Limb (tissue), 2 donors: ENCODE results near the gene LPAR6.
"Not testable (repeated sequence)": the region's sequence is repeated elsewhere in the genome, so short reads cannot be mapped to it uniquely, and the experiment has no call there.

Source experiments
- DNase-seq, 2 donors: peaks; one replicate each; pipeline ENCODE4 v3.0.0-alpha.2; 2016; ENCODE audit errors: extremely low spot score in 2 of 2

LPAR6 gene, protein sequence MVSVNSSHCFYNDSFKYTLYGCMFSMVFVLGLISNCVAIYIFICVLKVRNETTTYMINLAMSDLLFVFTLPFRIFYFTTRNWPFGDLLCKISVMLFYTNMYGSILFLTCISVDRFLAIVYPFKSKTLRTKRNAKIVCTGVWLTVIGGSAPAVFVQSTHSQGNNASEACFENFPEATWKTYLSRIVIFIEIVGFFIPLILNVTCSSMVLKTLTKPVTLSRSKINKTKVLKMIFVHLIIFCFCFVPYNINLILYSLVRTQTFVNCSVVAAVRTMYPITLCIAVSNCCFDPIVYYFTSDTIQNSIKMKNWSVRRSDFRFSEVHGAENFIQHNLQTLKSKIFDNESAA

DNA sequence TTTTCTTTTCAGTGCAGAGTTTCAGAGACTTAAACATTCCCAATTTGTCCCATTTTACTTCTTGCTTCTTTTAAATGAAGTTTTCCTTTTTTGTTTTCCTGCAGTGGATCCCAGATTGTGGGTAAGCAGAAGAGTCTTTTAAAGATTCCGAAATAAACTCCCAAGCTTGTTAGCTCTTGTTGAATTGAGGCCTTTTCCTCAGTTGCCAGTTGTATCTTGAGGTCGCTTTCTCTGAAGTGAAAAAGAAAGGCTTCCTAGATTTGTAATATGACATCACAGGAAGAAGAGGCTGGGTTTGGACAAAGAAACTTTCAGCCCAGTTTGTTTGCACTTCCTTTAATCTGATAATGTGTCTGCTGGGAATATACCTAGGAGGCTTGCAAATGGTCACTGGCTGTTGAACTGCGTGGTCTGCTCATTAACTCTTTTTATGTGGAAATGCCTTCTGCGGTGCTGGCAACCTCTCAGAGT lies at the start of gene LPAR6:
TSS of gene LPAR6 (minus strand) at position 233 of the 471 bp plus-strand sequence. CDS start 690 bp downstream, outside the sequence.
- peak in 1 of 2 donors; percentile 51 for DNase-seq

DNA sequence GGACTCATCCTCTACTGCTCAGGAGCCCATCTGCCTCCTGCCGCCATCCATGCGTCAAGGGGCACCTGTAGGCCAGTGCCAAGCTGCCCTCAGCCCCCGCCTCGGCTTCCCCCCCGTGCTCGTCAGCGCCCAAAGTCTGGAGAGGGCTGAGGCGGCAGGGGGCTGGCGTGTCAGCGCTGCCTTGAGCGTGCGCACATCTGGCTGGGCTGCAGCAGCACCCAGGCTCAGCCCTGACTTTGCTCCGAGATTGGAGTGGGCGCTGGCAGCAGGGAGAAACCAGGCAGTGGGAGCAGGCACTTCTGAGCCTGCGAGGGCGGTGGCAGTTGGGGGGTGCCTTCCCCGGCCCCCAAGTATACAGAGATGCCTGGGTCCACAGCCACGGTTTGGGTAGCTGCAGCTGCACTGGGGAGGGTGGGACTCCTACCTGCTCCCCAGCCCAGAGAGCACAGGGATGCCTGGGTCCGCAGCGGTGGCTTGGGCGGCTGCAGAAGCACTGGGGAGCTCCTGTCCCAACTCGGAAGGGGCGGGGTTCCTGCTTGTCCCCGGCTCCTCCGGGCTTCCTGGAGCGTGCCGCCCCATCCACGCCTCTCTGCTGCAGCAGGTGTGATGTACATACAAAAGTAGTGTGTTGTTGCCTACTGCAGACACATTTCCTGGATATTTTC lies 44.8 kb upstream of the LPAR6 start:
- no peak for DNase-seq

DNA sequence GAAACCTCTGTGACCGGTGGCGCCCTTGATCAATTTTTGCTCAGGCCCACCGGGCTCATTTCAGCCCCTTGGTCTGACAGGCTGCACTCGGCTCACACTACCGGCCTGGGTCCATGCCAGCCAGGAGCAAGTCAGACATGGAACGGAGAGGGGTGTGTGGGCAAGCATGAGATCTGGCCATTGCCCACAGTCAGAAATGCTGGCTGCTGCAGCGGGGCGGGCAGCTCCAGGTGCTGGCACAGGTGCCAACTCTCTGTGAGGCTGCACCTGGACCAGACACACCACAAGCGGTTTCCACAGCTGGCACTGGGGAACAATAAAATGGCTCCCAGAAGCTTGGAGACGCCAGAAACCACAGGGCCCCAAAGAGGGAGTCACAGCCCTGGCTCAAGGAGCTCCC lies 43.6 kb upstream of the LPAR6 start:
- no peak for DNase-seq

DNA sequence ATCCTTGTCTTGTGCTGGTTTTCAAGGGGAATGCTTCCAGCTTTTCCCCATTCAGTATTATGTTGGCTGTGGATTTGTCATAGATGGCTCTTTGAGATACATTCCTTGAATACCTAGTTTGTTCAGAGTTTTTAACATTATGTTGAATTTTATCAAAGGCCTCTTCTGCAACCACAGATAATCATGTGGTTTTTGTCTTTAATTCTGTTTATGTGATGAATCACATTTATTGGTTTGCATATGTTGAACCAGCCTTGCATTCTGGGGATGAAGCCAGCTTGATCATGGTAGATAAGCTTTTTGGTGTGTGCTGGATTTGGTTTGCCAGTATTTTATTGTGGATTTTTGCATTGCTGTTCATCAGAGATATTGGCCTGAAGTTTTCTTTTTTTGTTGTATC lies 38.3 kb upstream of the LPAR6 start:
- not testable (repeated sequence) for DNase-seq

DNA sequence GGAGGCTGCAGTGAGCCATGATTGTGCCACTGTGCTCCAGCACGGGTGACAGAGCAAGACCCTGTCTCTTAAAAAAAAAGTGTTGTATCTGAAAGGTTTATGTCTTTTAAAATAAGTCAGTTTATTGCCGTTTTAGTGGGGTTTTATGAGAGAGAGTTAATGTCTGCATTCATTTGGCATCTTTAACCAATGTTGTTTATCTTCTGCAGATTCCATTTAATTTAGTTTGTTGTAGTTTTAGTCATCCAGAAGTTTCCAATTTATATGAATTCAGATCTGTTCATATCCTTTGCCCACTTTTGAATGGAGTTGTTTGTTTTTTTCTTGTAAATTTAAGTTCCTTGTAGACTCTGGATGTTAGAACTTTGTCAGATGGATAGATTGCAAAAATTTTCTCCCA lies 36.7 kb upstream of the LPAR6 start:
- no peak for DNase-seq

DNA sequence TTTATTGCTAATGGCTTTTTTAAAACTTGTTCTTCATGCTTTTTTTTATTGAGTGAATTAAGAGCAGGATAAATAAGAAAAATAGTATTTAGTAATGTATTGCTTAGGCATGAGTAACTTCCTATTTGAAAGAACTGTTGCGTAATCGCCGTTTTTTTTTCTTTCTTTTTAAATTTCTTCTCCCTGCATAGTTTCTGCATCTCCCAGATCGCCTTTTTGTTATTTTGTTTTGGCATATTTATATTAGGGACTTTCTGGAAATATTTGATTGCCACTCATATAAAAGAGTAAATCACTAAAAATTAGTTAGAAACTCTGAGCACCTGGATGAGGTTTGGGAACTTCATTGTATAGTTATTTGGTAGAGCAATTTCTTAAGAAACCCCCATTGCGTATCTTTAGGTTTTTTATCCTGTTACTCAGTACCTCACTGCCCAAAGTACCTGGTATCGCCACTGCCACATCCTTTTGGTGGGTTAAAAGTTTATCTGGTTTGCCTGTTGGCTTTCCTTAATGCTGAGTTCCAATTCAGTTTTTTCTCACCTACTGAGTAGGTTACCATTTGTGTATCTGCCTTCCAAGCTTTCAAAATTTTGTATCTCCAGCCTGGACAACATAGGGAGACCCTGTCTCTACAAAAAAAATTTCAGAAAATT lies 36.2 kb upstream of the LPAR6 start:
- DNase-seq = no peak

DNA sequence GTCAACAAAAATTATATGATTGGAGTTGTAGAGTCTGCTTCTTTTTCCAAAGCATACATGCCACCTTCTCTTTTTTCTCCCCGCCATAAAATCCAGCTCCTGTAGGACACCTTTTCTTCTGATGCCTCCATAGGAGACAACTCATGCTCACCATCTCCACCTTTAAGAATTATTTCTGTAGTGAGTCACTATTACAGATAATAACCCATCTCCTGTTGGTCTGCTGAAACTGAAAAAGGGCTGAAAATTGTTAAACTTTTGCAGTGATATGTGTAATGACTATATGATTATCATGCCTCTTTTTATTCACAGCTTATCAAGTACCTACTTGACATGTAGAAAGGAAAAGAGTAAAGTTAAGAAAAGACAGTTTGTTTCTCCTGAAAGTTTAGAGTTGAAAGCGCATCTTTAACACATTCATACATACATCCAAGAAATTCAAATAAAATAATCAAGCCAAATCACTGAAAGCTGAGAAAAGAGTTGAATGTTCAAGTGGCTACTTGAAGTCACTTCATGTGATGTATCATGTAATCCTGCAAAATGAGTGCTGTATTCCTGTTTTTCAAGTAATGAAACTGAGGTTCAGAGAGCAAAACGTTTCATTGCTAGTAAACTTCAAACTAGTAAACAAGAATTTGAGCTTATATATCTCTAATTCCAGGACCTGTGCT lies 35.5 kb upstream of the LPAR6 start:
- no peak for DNase-seq

DNA sequence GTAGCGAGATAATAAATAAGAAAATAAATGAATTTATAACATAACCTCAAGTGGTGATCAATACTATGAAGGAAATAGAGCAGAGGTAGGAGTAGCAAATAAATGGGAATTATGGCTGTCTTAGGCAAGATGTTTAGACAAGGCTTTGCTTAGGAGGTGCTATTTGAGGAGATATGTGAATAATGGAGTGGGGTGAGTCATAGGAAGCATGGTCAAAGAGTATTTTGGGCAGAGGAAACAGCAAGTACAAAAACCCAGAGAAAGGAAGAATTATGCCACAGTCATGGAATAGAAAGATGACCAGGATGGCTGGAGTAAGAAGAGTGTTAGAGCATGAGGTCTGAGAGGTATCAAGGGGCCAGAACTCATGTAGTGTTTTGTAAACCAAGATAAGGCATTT lies 33.6 kb upstream of the LPAR6 start:
- DNase-seq = no peak

DNA sequence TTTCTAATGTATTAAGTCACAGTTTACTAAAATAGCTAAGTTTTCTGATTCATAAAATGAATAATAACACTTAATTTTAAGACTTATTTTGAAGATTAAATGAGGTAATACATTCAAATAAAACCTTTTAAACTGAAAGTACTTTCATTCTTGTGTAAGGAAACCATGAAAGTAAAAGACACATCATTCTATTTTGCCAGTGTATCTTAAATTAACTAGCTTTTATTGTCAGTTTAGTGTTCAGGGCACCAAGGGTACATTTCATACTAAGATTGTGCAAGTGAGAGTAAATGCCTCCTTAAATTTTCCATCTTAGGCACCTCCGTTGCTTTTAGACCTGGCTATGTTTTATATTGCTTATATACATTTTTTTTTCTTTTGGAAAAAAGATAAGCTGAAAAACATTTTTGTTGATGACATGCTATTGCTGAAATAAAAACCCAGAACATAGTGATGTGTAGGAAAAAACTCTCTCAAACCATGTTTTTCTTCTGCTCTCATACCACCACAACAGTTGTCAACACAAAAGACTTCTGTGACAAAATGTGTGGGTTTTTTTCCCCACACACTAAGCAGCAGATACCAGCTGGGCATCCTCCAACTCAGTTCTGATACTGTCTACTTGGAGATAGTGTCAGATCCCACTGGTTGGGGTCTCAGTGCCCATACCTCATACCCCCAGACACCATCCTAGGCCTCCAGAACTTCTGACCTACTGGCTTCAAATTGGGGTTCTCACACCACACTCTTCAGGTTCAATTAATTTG lies 30.7 kb upstream of the LPAR6 start:
- no peak for DNase-seq

DNA sequence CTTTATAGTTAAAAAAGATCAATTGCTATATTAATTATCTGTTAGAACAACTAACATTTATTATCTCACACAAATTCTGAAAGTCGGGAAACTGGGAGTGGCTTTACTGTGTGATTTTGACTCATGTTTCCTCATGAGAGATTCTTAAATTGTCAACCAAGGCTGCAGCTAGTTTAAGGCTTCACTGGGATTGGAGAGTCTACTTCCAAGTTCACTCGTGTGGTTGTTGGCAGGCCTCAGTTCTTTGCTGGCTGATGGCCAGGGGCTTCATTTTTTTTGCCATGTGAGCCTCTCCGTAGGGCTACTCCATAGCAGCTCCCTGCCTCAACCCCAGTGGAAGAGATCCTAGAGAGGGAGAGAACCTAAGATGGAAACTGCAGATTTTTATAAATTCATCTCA lies 24.5 kb upstream of the LPAR6 start:
- DNase-seq = peak in 1 of 2 donors; percentile 58

DNA sequence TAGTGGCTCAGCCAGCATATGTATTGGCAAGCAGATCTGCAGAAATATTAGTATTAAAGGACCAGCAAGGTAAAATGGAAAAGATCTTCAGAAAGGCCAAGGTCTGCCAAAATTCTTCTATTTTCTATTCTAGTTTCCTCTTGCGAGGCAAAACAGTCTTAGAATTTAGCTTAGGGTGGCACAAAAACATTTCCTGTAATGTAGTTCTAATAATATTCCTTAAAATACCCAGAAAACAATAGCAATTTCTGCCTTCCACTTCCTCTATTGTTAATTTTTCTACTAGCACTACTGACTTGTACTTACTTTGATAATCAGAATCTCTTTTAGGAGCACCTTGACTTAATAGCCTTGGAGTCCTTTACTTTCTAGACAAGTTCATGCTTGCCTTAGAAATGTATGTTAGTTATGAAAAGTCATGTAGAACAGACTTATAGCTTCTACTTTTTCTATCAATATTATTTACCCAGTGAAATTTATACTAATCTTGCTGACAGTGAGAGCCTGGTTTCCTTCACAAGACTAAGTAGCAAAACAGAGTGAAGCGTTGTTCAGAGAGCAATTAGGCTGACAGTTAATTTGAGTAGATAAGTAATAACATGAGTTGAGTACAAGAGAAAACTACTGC lies 23.9 kb upstream of the LPAR6 start:
- DNase-seq = no peak

DNA sequence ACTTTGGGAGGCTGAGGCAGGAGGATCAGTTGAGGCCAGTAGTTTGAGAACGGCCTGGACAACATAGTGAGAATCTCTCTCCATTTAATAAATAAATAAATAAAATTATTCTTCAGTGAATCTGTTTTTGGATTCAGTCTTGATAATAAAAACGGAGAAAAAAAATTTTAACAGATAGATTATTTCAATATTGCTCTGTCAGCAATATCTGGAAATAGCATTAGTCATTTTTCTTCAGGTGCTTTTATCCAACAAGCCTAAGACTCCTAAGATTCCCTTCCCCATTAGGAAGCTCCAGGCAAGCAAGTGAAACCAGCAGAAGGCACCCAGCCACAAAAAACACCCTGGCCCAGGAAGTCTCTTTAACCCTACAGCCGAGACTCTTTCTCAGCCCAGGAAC lies 21.3 kb upstream of the LPAR6 start:
- no peak for DNase-seq

DNA sequence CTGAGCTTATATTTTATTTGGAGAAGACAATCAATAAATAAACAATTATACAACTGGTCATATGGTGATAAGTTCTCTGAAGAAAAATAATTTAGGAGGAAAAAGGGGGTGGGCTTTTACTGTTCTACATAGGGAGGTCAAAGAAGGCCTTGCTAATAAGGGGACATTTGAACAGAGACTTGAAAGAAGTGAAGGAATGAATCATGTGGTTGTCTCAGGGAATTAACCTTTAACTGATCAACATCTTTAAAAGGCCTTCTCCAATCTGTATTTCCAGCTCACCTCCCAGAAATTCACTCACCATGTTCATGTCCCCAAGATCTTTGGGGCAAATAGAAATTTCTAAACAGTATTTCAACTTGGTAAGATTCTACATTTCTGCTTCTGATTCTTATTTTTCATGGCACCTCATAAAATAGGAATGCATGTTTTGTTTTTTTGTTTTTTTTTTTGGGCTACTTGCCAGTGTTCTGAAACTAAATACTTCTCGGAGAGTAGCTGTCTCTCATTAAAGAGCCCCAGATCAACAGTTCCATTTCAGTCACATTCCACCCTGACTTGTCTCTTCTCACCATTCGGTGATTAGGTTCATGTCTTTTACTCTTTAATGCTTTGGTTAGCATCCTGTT lies 19.2 kb upstream of the LPAR6 start:
- no peak for DNase-seq

DNA sequence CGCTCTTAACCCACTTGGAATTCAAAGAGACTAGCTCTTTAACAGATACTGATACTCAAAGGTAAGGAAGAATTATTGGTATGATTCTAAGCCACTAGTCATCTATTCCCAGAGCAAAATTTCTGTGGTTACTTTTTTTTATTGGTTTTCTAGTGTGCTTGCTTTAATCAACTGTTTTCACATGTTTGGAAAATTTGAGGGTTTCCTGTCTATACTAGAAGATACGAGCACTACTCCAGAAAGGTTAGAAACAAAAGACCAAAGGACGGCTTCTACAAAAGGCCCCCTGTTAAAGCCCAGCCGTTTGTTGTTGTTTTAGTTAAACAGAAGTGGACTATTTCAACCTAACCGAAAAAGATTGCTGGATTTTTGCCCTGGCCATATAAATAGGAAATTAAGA lies 18.5 kb upstream of the LPAR6 start:
- DNase-seq = no peak

DNA sequence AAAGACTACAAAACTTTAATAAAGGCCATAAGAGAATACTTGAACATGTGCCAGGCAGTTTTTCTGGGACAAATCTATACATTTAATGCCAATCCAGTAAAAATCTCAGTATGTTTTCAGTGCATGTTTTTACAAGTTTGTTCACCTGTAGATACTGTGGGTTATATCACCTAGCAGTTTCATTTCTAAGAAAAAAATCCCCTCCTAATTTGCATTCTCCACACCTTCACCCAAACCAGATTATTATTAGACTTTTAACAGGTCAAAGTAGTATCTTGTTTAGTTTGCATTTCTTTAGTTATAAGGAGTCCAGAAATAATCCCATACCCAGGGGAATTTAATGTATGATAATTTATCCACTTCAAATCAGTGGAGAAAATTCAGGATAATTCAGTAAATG lies 17.0 kb upstream of the LPAR6 start:
- no peak for DNase-seq

DNA sequence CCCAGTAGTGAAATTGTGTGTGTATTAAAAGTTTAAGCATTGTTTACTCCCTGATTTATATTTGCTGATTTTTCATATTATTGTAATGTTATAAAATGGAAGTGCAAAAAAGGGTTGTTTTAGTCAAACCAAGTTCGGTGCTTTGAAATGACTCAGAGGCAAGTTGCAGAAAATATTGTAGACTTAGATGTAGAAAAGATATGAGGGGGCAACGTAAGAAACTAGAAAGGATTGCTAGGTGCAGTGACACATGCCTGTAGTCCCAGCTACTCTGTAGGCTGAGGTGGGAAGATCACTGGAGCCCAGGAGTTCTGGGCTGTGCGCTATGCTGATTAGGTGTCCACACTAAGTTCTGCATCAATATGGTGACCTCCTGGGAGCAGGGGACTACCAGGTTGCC lies 16.1 kb upstream of the LPAR6 start:
- no peak for DNase-seq

DNA sequence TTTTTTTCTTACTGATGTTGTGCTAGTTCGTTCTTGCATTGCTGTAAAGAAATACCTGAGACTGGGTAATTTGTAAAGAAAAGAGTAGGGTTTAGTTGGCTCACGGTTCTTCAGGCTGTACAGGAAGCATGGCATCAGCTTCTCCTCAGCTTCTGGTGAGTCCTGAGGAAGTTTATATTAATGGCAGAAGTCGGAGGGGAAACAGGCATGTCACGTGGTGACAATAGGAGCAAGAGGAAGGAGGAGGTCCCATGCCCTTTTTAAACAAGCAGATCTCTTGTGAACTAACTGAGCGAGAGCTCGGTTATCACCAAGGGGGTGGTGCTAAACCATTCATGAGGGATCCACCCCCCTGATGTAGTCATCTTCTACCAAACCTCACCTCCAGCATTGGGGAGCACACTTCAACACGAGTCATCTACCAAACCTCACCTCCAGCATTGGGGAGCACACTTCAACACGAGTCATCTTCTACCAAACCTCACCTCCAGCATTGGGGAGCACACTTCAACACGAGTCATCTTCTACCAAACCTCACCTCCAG lies 13.9 kb upstream of the LPAR6 start:
- DNase-seq = not testable (repeated sequence)

DNA sequence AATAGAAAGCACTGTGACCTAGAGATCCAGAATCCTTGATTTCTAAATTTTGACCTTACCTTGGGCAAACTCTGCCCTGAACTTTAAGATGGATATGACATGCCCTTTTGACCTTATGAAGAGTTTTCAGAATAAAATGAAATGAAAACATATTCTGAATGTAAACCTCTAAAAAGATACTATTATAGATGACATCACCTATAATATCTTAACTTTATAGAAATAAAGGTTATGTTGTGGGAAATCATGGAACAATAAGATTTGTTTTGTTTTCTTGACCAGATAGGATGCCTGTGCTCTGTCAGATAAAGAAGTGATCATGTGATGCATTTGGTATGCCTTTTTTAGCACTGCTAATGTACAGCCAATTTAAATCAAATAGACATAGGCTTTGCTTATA lies 13.1 kb upstream of the LPAR6 start:
- DNase-seq = no peak

DNA sequence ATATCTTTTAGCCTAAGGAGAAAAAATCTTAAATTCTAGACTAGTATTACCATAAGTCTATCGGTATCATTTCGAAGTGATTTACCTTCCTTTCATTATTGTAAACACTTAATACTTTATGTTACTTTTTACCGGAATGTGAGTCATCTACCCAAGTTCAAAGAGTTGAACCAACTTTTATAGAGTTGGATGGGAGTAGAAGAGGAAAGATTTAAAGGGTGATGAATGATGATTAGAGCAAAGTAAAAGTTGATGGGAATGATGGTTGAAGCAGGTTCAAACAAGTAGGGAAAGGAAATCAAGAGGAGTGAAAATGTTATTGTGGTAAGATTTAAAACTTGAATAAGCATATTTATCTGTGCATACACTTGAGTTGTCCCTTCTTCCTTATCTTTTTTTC lies 11.3 kb upstream of the LPAR6 start:
- DNase-seq = no peak

DNA sequence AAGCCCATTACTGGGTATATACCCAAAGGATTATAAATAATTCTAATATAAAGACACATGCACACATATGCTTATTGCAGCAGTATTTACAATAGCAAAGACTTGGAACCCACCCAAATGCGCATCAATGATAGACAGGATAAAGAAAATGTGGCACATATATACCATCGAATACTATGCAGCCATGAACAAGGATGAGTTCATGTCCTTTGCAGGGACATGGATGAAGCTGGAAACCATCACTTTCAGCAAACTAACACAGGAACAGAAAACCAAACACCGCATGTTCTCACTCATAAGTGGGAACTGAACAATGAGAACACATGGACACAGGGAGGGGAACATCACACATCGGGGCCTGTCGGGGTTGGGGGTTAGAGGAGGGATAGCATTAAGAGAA lies 9.1 kb upstream of the LPAR6 start:
- not testable (repeated sequence) for DNase-seq
